GM06990 (cell line): ENCODE measurements around the gene FBXO8.

Source experiments
- DNase-seq: peaks from one replicate; pipeline ENCODE4 v3.0.0-alpha.2; 2011; ENCODE audit not compliant: insufficient read length; ENCODE audit errors: extremely low read depth
- H3K27me3 ChIP-seq: replicated peaks from 2 replicates; pipeline ENCODE4 v1.6.0; 2011; ENCODE audit warnings: low read length; ENCODE audit not compliant: control insufficient read depth, insufficient read depth
- H3K36me3 ChIP-seq: 2 replicates; pipeline ENCODE4 v1.5.1; 2011; ENCODE audit warnings: low read length; ENCODE audit not compliant: control insufficient read depth, insufficient read depth
- H3K4me3 ChIP-seq: replicated peaks from 2 replicates; pipeline ENCODE4 v1.5.1; 2011; ENCODE audit warnings: low read depth, mild to moderate bottlenecking, control low read depth, low read length
- CTCF ChIP-seq: IDR thresholded peaks from 2 replicates; pipeline ENCODE4 v1.5.1; 2011; ENCODE audit warnings: low read length, control low read depth, mild to moderate bottlenecking, inconsistent platforms; ENCODE audit not compliant: insufficient read depth, poor library complexity, severe bottlenecking

FBXO8 gene

GRCh38 chr4:174252412-174252811, 31.1 kb downstream of the FBXO8 start:
- Histone ChIP-seq H3K27me3 (no peaks in the 10 kb centered on the region), H3K36me3 (no peaks in the 10 kb centered on the region), H3K4me3 (no peak overlapping the region)
- no peak for TF ChIP-seq CTCF
- no peak for DNase-seq

GRCh38 chr4:174248407-174248806, 35.1 kb downstream of the FBXO8 start:
- no peaks in the 10 kb centered on the region for H3K27me3 ChIP-seq
- no peak overlapping the region for H3K4me3 ChIP-seq
- H3K36me3 ChIP-seq = no peaks in the 10 kb centered on the region
- no peak for DNase-seq
- no peak for TF ChIP-seq CTCF

GRCh38 chr4:174245714-174246113, 37.8 kb downstream of the FBXO8 start:
- DNase-seq = no peak
- no peaks in the 10 kb centered on the region for H3K27me3 ChIP-seq
- H3K4me3 ChIP-seq = no peak overlapping the region
- TF ChIP-seq CTCF = no peak
- no peaks in the 10 kb centered on the region for H3K36me3 ChIP-seq

GRCh38 chr4:174244441-174244840, 39.0 kb downstream of the FBXO8 start:
- Histone ChIP-seq H3K36me3 (no peaks in the 10 kb centered on the region), H3K4me3 (no peak overlapping the region), H3K27me3 (no peaks in the 10 kb centered on the region)
- no peak for DNase-seq
- TF ChIP-seq CTCF = no peak

GRCh38 chr4:174241162-174241561, 42.3 kb downstream of the FBXO8 start:
- no peaks in the 10 kb centered on the region for H3K36me3 ChIP-seq
- DNase-seq = no peak
- TF ChIP-seq CTCF = no peak
- no peaks in the 10 kb centered on the region for H3K27me3 ChIP-seq
- H3K4me3 ChIP-seq = no peak overlapping the region

- Histone ChIP-seq H3K36me3 (no peaks in the 10 kb centered on the region; the same call in none of the 2 replicates), H3K27me3 (no peaks in the 10 kb centered on the region), H3K4me3 (no peak overlapping the region)
- DNase-seq = no peak
- no peak for TF ChIP-seq CTCF
Measured at GRCh38 chr4:174236359-174236758, 47.1 kb downstream of the FBXO8 start.
